HG03469 (cell line): ENCODE results near the gene ARHGAP24.
"Not testable (repeated sequence)": the region's sequence is repeated elsewhere in the genome, so short reads cannot be mapped to it uniquely, and the experiment has no call there.

Experiments
- ATAC-seq: cut with Tn5 transposase; IDR thresholded peaks from one replicate; pipeline ENCODE4 v1.9.1; 2021; ENCODE audit warnings: mild to moderate bottlenecking, moderate library complexity, moderate number of reproducible peaks; ENCODE audit not compliant: unreplicated experiment

ARHGAP24 gene

DNA sequence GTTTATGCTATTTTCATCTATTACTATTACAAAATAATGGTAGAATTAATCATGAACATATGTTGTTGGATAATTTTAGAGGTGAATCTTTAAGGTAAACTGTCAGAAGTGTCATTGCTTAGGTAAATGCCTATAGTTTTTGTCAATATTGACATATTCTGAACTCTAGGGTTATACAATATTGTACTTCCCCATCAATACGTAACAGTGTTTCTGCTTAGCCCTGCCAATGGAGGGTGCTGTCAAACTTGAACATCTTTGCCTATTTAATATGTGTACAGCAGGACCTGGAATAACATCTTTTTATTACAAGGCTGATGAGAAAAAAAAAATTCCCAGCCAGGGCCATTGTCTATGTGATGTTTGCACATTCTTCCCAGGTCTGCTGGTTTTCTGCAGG lies 40.8 kb downstream of the ARHGAP24 start:
- ATAC-seq: no peak

DNA sequence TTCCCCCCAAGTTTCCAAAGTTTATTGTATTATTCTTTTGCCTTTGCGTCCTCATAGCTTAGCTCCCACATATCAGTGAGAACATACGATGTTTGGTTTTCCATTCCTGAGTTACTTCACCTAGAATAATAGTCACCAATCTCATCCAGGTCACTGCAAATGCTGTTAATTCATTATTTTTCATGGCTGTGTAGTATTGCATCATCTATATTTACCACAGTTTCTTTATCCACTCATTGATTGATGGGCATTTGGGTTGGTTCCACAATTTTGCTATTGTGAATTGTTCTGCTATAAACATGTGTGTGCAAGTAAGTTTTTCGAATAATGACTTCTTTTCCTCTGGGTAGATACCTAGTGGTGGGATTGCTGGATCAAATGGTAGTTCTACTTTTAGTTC lies 43.6 kb downstream of the ARHGAP24 start:
- ATAC-seq: not testable (repeated sequence)

DNA sequence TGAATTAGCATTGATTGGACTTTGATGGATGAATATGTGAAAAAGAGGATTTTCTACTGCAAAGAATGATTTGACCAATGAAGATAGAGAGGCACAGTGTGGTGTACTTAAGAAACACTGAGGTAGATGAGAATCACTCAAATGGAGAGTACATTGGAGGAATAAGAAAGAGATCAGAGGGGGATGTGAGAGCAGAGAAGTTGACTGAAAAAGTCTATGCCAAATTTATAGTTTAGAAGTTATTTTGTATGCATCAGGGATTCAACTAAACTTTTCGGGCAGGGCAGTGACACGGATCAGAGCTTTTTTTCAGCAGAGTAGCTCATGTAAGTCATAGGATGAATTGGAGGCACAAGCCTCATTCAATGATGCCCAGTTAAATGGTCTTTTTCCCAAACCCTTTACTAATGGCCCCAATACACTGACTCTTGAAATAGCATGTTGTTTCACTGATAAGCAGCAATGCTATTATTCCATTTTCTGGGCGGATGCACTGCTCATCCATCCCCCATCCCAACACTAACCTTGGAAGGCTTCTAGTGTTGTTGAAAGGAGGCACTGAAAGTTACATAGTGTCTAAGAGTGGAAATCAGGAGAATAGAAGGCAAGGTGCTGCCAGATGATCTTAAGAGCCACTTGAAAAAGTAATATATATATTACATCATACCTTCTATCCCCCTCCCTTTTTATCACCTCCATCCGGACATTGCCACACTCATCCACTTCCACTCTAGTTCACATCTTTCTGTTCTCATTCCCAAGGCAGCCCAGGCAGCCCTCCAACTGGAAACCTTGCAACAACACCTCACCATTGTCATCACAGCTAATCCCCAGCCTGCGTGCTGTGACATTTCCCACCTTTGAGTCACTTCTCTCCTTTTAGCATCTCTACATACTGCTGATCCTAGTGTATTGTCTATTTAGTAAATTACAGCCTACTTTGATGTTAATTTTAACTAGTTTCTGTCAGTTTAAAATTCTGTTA lies 46.1 kb downstream of the ARHGAP24 start:
- no peak for ATAC-seq

DNA sequence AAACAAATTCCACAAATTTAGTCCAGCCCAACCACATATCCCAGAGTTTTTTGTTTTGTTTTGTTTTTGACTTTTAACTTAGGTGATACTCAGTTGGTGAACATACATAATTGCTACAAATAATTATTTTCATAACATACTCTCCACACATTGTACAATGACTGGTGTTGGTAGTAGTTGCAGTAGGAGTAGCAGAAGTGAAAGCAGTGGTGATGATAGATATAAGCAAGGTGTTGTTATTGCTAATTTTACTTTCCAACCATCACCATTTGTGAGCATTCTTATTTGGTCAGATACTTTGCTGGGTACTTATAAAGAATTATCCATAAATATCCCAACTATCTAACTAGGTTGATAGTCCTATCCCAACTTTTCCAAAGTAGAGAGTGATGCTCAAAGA lies 47.3 kb downstream of the ARHGAP24 start:
- ATAC-seq: peak; percentile 88

DNA sequence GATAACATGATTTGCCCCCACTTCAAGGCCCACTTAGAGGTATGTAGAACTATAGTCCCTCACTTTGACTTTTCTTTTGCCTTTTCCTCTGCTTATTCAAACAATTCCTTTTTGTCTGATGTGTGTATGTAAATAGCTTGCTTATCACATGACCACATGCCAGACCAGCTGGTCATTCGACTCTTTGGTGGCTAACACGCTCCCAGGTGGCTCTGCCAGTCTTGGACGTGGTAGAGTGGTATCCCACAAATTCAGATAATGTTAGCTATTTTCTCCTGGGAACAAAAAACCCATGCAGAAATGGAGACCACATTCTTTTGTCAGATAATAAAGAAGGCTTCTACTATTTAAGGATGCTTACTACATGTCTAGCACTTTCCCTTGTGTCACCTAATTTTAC lies 47.9 kb downstream of the ARHGAP24 start:
- ATAC-seq: no peak

DNA sequence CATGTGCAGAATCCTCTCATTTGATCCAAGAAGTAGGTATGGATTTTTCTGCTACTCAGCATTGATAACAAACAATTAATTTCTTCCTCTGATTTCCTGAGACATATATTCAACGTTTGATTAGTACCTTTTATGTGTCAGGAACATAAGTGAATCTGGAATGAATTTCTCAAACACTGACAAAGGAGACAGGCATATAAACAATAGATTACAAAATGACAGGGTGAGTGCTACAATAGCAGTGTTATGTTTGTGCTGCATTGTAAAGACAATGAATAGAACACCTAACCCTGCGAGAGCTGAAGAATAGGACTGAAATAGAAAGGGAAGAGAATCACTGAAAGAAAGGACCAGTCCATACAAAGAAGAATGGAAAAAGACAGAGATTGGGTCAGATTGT lies 52.9 kb downstream of the ARHGAP24 start:
- no peak for ATAC-seq

DNA sequence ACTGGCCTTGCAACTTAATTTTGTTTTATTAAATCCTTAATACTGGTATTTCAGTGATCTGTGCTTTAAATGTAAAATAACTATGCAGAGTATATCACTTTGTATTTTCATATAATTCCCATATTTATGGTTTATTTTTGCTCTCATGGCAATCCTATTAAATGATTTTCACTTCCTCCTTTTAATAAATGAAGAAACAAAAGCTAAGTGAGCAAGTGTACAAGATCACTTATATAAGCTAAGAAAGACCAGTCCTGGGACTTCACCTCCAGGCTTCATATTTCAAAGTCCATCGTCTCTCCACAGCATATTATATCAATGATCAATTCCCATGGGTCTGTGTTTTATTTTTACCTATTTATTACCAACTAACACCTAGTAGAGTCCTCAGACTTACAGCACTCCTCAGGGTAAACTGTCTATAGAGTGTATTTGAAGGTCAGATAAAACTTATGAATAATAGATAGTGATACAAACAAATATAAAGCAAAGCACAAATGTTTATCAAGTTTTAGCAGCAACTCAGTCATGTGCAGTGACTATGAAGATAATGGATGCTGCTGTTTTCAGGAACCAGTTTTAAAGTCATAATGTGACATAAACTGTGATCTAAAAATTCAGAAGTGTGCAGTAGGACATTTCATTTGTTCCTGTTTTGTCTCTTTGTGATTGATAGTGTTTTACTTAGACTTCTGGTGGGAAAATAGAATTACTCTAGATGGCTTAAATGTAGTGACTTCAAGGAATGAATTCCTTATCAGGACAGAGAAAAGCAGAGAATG lies 56.8 kb downstream of the ARHGAP24 start:
- no peak for ATAC-seq

DNA sequence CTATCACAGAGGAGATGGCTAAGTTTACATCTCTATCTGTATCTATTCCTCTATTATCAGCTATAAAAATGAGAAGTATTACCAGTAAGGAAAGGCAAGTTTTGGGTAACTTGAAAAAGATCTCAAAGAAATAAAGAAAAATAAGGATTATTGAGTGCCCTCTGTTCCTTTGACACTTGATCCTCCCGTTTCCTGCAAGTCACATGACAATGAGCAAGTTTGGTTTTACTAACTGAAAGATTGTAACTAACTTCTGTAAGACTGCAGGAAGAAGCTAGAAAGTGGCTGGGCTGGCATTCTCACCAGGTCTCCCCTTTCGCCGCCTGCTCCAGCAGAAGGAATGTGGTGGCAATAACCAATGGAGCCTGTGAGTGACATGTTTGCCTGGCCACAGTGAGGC lies 59.2 kb downstream of the ARHGAP24 start:
- ATAC-seq: no peak

DNA sequence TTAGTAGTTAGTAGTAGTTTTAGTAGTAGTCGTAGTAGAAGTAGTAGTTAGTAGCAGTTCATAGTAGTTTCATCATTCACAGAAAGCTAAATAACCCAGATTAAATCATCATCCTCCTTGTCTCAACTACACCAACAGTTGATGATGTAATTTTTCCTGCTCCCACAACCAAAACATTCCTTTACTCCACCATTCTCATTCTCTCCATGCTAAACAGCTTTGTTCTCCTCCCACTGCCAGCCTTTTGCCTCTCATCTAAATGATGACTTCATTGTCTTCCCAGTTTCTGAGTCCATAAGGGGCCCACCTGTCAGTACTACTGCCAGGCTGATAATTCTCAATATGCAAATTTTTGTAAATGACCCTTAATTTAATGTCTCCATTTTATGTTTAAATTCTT lies 68.9 kb downstream of the ARHGAP24 start:
- no peak for ATAC-seq

DNA sequence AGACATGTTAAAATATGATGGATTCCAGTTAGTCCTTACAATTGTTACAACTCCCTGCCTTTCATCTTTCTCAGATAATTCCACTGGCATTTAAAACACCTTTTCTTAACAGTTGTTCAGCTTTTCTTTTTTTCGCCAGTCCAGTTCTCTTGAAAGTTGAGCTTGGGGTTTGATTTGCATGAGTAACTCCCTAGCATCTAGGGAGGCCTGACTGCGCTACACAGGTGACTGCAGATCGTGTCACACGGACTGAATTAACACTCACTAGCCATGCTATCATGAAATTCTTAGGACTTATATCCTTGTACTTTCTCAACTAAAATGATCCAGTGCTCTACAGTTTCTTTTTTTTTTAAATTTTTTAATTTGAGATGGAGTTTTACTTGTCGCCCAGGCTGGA lies 69.8 kb downstream of the ARHGAP24 start:
- no peak for ATAC-seq

DNA sequence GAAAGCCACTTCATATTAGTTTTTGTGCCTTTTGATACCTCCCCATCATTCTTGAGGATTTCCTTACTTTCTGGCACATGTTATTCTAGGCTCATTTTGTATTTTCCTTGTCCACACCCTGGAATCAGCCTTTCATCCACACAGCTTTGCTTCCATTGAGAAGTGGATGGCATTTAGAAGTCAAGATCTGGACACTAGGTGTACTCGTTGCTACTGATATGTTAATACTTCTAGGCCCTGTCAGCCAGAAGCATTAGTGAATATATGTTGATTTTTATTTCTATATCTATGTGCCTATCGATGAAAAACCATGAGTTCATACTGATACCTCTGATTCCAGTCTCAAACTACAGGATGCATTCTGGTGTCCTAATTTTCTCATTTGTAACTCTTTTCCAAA lies 73.2 kb downstream of the ARHGAP24 start:
- ATAC-seq: no peak

DNA sequence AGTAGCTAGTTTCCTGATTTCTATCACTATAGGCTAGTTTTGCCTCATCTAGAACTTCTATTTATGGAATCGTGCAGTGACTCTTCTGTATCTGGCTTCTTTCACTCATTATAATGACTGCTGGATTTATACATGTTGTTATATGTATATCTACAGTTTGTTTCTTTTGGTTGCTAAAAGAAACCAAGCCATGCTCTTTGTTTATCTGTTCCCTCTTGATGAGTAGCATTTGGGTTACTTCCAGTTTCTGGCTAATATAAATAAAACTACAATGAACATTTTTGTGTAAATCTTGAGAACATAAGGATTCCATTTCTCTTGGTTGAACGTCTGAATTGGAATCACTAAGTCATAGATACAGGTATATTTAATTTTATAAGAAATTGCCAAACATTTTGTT lies 73.9 kb downstream of the ARHGAP24 start:
- no peak for ATAC-seq

DNA sequence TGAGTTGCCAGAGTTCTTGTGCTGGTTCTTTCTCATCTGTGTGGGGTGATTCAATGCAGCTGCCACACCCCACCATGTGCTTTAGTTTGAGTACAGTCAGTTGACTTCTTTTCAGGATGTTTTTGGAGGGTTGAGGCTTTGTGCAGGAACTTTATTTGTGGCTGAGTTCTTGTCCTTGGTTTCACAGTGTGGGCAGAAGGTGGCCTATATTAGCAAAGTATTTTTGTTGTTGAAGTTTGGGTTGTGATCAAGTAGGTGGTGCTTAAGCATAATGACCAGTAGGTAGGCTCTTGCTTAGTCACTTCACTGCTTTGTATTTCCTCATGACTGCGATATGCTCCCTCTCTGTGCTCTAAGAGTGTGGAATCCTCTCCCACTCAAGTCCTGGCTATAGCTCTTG lies 80.3 kb downstream of the ARHGAP24 start:
- no peak for ATAC-seq

DNA sequence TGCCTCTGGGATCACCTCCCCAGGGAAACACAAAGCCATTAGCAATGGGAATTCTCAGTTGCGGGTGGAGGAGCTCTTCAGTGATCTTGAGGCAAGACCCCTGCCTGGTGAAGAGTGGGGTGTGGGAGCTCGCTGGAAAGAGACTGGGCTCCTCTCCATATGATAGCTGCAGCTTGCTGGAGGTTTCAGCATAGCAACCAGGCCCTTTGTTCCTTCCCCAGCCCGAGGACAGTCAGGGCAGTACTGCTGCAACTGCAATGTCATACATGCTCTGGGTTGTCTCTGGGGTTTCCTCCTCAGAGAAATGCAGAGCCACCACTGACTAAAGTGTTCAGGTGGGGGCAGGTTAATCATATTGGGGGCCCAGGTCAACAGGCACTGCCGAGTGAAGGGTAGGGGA lies 81.3 kb downstream of the ARHGAP24 start:
- no peak for ATAC-seq

DNA sequence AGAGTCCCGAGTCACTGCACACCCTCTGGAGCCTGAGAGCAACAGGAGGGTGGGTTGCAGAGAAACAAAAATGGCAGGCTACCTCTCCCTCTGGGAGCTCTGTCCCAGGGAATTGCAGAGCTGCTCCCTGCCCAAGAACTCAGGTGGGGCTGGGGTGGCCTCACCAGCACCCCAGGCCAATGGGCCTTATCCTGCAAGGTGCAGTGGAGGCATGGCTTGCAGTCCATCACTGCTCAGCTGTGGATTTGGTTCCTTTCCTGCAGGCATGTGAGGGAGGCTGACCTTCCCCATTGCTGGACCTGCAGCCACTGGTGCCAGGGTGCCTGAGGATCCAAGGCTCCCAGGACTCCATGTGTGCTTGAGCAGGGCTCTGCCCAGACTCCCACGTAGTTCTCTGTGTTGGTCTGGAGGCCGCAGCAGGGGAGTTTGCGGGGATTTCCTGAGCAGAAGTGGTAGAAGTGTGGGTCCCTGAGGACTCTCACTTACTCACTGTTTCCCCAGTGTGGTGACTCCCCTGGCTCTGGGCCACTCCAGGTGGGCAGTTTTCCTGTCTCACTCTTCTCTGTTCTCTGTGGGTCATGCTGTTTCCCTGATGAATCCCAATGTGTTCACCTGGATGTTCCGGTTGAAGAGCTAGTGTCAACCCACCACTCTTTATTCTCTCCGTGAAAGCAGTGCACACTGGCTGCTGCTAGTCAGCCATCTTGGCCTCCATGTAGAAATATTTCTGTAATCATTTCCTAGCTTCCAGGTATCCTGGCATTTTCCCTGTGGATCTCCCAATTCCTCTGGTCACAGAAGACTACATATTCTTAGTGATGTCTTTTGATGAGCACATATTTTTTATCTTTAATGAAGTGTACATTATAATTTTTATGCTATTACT lies 82.3 kb downstream of the ARHGAP24 start:
- peak; percentile 91 for ATAC-seq

DNA sequence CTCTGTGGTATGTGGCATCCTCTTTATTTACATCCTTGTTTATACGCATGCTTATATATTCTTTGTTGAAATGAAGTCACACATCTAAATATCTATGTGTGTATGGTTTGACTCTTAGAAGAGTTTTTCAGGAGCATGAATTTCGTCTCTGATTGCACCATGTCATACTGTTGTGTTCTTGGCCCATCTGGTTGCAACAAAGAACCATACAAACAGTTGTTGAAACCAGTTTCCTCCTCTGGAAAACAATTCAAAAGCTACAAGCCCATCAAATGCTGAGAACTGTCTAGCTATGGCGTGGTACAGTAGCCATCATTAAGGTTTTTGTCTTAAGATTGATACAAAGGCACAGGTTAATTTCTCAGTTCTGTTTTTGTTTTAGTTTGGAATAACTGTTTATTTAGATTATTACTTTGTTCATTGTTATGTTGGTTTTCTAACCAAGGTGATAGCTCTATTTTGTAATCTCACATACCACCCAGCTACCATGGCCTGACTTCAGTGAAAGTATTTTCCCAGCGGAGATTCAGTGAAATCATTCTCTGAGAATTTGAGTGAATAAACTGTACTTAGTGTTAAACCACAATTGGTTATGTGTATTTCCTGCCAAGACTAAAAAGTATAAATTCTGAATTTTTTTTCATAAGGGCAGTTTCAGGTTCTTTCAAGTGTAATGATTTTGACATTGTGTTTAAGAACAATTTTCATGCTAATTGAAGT lies 91.0 kb downstream of the ARHGAP24 start:
- no peak for ATAC-seq

DNA sequence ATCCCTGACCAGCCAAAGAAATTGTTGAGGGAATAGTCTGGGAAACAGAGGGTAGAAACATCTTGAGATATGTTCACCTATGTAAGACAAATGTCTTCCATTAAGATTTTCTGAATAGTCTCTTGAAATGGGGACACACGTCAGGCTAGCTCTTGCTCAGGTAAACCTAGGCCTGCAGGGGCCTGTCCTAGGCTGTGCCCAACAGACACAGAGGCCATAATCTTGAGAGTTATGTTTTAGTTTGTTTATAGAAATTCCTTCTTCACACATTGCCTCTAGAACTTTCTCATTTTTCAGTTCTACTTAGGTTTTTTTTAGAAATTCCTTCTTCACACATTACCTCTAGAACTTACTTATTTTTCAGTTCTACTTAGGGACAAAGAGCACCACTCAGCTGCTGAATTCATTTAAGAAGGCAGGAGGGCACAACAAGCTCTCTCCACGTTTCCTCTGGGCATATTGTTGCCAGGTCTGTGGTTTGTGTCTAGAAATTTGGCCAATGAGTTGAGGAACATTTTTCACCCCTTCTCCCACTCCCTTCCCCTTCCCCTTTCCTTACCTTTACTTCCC lies 94.9 kb downstream of the ARHGAP24 start:
- no peak for ATAC-seq

DNA sequence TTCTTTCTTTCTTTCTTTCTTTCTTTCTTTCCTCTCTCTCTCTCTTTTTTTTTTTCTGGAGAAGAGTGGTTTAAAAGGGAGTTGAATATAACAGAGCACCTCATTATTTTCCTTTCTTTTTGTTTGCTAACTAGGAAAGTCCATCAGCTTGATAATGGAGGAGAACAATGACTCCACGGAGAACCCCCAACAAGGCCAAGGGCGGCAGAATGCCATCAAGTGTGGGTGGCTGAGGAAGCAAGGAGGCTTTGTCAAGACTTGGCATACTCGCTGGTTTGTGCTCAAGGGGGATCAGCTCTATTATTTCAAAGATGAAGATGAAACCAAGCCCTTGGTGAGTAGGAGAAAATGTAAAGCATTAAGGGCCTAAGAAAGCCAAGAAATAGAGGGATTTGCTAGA lies 95.4 kb downstream of the ARHGAP24 start:
- no peak for ATAC-seq

DNA sequence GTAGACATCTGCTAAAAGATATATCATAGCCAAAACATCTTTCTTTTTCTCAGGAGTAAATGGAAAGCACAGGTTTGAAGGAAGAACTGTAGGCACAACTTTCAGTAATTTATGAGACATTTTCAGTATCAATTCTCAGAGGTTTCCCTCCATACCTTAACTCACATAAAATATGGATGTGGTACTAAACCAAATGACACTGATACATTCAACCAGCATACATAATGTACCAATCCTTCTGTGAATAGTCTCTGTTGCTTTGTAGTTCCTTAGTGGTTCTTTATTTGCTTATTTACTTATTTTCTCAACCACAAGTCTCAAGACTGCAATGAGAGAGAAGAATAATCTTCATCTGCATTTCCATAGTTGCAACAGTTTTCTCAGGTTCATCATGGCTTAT lies 96.1 kb downstream of the ARHGAP24 start:
- no peak for ATAC-seq

DNA sequence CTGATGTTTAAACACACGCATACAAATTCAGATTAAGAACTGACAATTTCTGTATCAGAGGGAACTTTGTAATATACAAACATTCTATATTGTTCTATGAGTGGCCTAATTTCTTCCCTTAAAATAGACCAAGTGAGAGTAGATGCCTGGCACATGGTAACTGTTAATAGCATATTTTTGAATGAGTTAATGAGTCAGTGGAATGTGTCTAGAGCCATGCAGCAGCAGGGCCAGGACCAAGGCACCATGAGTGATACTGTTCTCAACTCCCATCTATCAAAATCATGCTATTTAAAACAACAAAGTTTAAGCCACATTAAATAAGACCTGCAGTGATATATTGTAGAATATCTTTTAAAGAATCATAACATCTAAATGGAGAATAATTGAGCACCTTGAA lies 98.3 kb downstream of the ARHGAP24 start:
- ATAC-seq: no peak
